HCT116 (cell line): Measurements from ENCODE around the gene VPS37B. TPM values are rescaled to one million over a fixed set of nuclear protein-coding genes. Genes with fewer than 3 reads are reported as not detected.

Experiments used
- ATAC-seq: fragments of 200-7000 bp; cut with Tn5 transposase; 2 replicates; pipeline ENCODE4 v1.9.1; 2020; ENCODE audit warnings: mild to moderate bottlenecking, moderate library complexity
- BruUV-seq: library from RNA; stranded (reverse); fragments of 400-500 nt; replicated peaks from 2 replicates; lab custom pipeline; 2021; lab: Mats Ljungman, UMichigan
- CTCF ChIA-PET: fragments of 300-600 bp; sonication (Branson Sonifier 250); formaldehyde crosslinking; loops from one replicate; lab custom pipeline; 2021; ENCODE audit warnings: antibody characterized with exemption; lab: Charles Lee
- POLR2A ChIA-PET: fragments of 300-600, 350-600 bp; sonication (Branson Sonifier 250); formaldehyde crosslinking; loops from one replicate; lab custom pipeline; 2021; ENCODE audit warnings: antibody characterized with exemption; lab: Charles Lee
- RAD21 ChIA-PET, 2 experiments: fragments of 300-600 bp; sonication (Branson Sonifier 250); formaldehyde crosslinking; loops; one replicate each; lab custom pipeline; 2023; ENCODE audit warnings: low total read pairs in 2 of 2; ENCODE audit not compliant: uncharacterized antibody in 2 of 2, unreplicated experiment in 2 of 2, low non-redundant PET in 1 of 2; lab: Charles Lee
- DNase-seq: peaks from one replicate; pipeline ENCODE4 v3.0.0-alpha.2; 2010; ENCODE audit warnings: low read depth, low spot score
- H2AFZ ChIP-seq: fragments of 200-600 bp; shearing (Covaris generic), sonication (generic); 2 replicates; pipeline ENCODE4 v1.6.1; 2017; ENCODE audit warnings: low read depth, mixed run types, mixed read lengths, antibody characterized with exemption, low read length; ENCODE audit not compliant: poor library complexity, severe bottlenecking
- H3K27ac ChIP-seq: 2 replicates; pipeline ENCODE4 v1.5.1; 2012; ENCODE audit warnings: low read depth, low read length
- H3K27me3 ChIP-seq: fragments of 200-600 bp; sonication (generic); 2 replicates; pipeline ENCODE4 v1.6.1; 2016; ENCODE audit warnings: mixed run types, low read length, mixed read lengths; ENCODE audit not compliant: insufficient read depth
- H3K36me3 ChIP-seq, 2 experiments: fragments of 200-500 bp in 1 of 2; fragments of 200-600 bp in 1 of 2; sonication (Bioruptor generic) in 1 of 2; sonication (generic) in 1 of 2; 2 replicates each; pipeline versions ENCODE4 v1.5.1 to v1.6.1; 2014 to 2016; ENCODE audit warnings: low read length in 2 of 2, inconsistent platforms in 1 of 2, mixed read lengths in 1 of 2, mixed run types in 1 of 2; ENCODE audit not compliant: insufficient read depth in 2 of 2, control insufficient read depth in 1 of 2
- H3K4me1 ChIP-seq, 2 experiments: fragments of 200-600 bp in 1 of 2; sonication (generic) in 1 of 2; 2 replicates each; pipeline versions ENCODE4 v1.5.1 to v1.6.1; 2012 to 2017; ENCODE audit warnings: low read length in 2 of 2, inconsistent platforms in 1 of 2, mild to moderate bottlenecking in 1 of 2, mixed read lengths in 1 of 2, mixed run types in 1 of 2, moderate library complexity in 1 of 2; ENCODE audit not compliant: insufficient read depth in 2 of 2, control insufficient read depth in 1 of 2
- H3K4me2 ChIP-seq: fragments of 200-600 bp; sonication (generic); 2 replicates; pipeline ENCODE4 v1.6.1; 2017; ENCODE audit warnings: mixed run types, low read length, mixed read lengths
- H3K4me3 ChIP-seq, 2 experiments: fragments of 200-600 bp in 1 of 2; sonication (generic) in 1 of 2; replicated peaks in 1 of 2; 2 replicates each; pipeline ENCODE4 v1.5.1; 2011 to 2016; ENCODE audit warnings: low read length in 2 of 2, control low read depth in 1 of 2, low read depth in 1 of 2, mild to moderate bottlenecking in 1 of 2, mixed read lengths in 1 of 2, mixed run types in 1 of 2
- H3K79me2 ChIP-seq: fragments of 200-600 bp; sonication (generic); 2 replicates; pipeline ENCODE4 v1.6.1; 2017; ENCODE audit warnings: mild to moderate bottlenecking, mixed run types, low read length, moderate library complexity, mixed read lengths; ENCODE audit not compliant: insufficient read depth
- H3K9ac ChIP-seq: fragments of 200-600 bp; sonication (generic); 2 replicates; pipeline ENCODE4 v1.6.1; 2016; ENCODE audit warnings: low read length, mixed read lengths
- H3K9me2 ChIP-seq: fragments of 200-600 bp; sonication (generic), shearing (Covaris generic); 2 replicates; pipeline ENCODE4 v1.6.1; 2017; ENCODE audit warnings: mixed run types, mild to moderate bottlenecking, moderate library complexity; ENCODE audit not compliant: insufficient read depth
- H3K9me3 ChIP-seq, 2 experiments: fragments of 200-500 bp in 1 of 2; fragments of 200-600 bp in 1 of 2; sonication (Bioruptor generic) in 1 of 2; sonication (generic) in 1 of 2; 2 replicates each; pipeline ENCODE4 v1.6.1; 2014 to 2017; ENCODE audit warnings: low read length in 2 of 2, mixed read lengths in 2 of 2, inconsistent platforms in 1 of 2, low read depth in 1 of 2, mild to moderate bottlenecking in 1 of 2, mixed run types in 1 of 2, moderate library complexity in 1 of 2; ENCODE audit not compliant: control insufficient read depth in 1 of 2, insufficient read depth in 1 of 2
- H4K20me1 ChIP-seq: fragments of 200-600 bp; sonication (generic), shearing (Covaris generic); 2 replicates; pipeline ENCODE4 v1.6.1; 2017; ENCODE audit warnings: mixed run types, mild to moderate bottlenecking, moderate library complexity; ENCODE audit not compliant: insufficient read depth
- CBX3 ChIP-seq: IDR thresholded peaks from 2 replicates; pipeline ENCODE4 v1.6.1; 2012; ENCODE audit warnings: low read depth
- CEBPB ChIP-seq: IDR thresholded peaks from 2 replicates; pipeline ENCODE4 v1.6.1; 2012; ENCODE audit warnings: low read depth
- ELF1 ChIP-seq: IDR thresholded peaks from 2 replicates; pipeline ENCODE4 v1.6.1; 2012; ENCODE audit warnings: low read depth, borderline replicate concordance
- EZH2 ChIP-seq: fragments of 200-600 bp; sonication (generic); IDR thresholded peaks from 2 replicates; pipeline ENCODE4 v1.6.1; 2017; ENCODE audit warnings: antibody characterized with exemption, mixed run types
- POLR2AphosphoS5 ChIP-seq: IDR thresholded peaks from 2 replicates; pipeline ENCODE4 v1.6.1; 2011; ENCODE audit warnings: mild to moderate bottlenecking, low read depth, low read length, moderate library complexity
- YY1 ChIP-seq: IDR thresholded peaks from 2 replicates; pipeline ENCODE4 v1.6.1; 2011; ENCODE audit warnings: low read length, low read depth, moderate library complexity, mild to moderate bottlenecking; ENCODE audit not compliant: insufficient replicate concordance; ENCODE audit errors: extremely low read depth
- ZFX ChIP-seq: fragments of 450-650 bp; IDR thresholded peaks from 2 replicates; pipeline ENCODE4 v1.6.1; 2017
- intact Hi-C: fragments of 100-400 bp; cut with micrococcal nuclease; formaldehyde crosslinking; loops from 2 replicates; pipeline ENCODE4 v1.10.0; 2022
- total RNA-seq: library from RNA; stranded (reverse); gene quantifications from one replicate; pipeline ENCODE4 v1.2.1, GENCODE V29; 2021; ENCODE audit not compliant: unreplicated experiment
- TF ChIP-seq, protein P1 (sequence below): IDR thresholded peaks from 2 replicates; pipeline ENCODE4 v1.6.1; 2012
- TF ChIP-seq, protein P2 (sequence below), 3 experiments: fragments of 200-600 bp in 1 of 3; sonication (generic) in 1 of 3; IDR thresholded peaks in 2 of 3; conservative IDR thresholded peaks in 1 of 3; 2 replicates each; pipeline ENCODE4 v1.5.1; 2012 to 2017; ENCODE audit warnings: low read depth in 2 of 3, low read length in 2 of 3, antibody characterized with exemption in 1 of 3, borderline replicate concordance in 1 of 3, control low read depth in 1 of 3, mild to moderate bottlenecking in 1 of 3, mixed read lengths in 1 of 3, mixed run types in 1 of 3, moderate library complexity in 1 of 3; ENCODE audit not compliant: insufficient read depth in 1 of 3

The VPS37B gene
- total RNA-seq, 1 experiment from 2014 or later, result 55.0 TPM

DNA sequence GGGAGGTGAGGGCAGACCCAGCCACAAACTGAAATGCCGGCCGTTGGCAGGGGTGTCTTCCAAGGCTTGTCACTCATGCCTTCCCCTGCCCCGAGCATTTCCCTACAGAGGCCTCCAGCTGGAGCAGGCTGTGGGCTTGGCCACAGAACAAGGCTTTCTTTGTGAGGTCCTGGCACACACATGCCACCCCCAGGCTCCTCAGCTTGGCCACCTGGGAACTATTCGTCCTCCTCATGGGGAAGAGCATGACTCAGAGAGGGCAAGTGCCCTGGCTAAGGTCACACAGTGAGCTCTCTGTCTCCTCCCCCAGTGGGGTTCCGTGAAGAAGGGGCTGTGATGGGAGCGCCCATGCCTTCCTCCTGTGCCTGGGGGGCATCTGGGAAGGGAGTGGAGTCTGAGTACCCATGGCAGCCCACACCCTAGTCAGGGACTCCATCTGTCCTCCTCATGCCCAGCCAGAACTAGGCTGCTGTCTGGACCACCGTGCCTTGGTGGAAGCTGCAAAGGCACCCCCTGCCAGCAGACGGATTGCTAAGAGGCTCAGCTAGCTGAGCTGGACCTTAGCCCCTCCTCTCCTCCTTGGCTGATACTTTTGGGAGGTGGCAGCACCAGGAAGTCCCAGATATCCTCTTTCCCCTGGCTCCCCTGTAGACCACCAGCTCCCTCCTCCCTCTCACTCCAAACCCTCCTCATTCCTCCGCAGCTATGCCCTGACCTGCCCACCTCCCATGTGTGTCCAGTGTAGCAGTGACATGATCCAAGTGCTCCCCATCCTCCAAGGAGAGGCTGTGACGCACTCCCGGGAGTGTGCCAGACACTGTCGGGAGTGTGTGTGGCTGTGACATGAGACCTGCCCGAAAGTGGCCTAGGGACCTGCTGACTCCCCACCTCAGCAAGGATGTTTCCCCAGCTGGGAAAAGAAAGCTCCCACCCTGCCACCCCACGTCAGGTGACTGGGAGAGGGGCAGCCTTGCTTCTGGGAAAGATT lies 49.0 kb upstream of the VPS37B start:
- RAD21 ChIA-PET, result no interaction called here
- no peaks in the 10 kb centered on the region for H3K9me2 ChIP-seq
- intact Hi-C loops, result no loop called here
- no peak overlapping the region for H2AFZ ChIP-seq
- no peaks in the 10 kb centered on the region for H3K27me3 ChIP-seq
- CTCF ChIA-PET, result interaction anchor here (3.1 kb wide), 1 partner anchor 85 kb away, joined by 16 read pairs; no protein-coding TSS in a partner anchor
- H3K4me2 ChIP-seq, result peak overlapping the region; percentile 70
- ATAC-seq (peak; percentile 71), DNase-seq (peak; percentile 79)
- peak overlapping the region; percentile 52 for H3K9ac ChIP-seq
- no peaks in the 10 kb centered on the region for H4K20me1 ChIP-seq
- POLR2A ChIA-PET, result interaction anchor here (0.6 to 1.5 kb wide), 5 partner anchors 14 to 62 kb away, joined by 3 to 6 read pairs (median 3); partner anchors contain the start of gene ABCB9
- TF ChIP-seq YY1 (no peak), CBX3 (no peak), ELF1 (no peak), CEBPB (no peak), POLR2AphosphoS5 (0 out of 2 replicates have a peak, but pooled peaks have one; percentile 21), EZH2 (no peak), ZFX (no peak)
- TF ChIP-seq, protein P1, sequence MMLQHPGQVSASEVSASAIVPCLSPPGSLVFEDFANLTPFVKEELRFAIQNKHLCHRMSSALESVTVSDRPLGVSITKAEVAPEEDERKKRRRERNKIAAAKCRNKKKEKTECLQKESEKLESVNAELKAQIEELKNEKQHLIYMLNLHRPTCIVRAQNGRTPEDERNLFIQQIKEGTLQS, result no peak
- TF ChIP-seq, protein P2, sequence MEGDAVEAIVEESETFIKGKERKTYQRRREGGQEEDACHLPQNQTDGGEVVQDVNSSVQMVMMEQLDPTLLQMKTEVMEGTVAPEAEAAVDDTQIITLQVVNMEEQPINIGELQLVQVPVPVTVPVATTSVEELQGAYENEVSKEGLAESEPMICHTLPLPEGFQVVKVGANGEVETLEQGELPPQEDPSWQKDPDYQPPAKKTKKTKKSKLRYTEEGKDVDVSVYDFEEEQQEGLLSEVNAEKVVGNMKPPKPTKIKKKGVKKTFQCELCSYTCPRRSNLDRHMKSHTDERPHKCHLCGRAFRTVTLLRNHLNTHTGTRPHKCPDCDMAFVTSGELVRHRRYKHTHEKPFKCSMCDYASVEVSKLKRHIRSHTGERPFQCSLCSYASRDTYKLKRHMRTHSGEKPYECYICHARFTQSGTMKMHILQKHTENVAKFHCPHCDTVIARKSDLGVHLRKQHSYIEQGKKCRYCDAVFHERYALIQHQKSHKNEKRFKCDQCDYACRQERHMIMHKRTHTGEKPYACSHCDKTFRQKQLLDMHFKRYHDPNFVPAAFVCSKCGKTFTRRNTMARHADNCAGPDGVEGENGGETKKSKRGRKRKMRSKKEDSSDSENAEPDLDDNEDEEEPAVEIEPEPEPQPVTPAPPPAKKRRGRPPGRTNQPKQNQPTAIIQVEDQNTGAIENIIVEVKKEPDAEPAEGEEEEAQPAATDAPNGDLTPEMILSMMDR (IDR thresholded peaks at IDR 0.05 in 2 of 3, conservative IDR thresholded peaks at IDR 0.05 in 1 of 3; ENCODE audit: borderline replicate concordance in 1 of 3, insufficient read depth in 1 of 3, low read depth in 2 of 3, low read length in 2 of 3), result no peak
- no peaks in the 10 kb centered on the region for H3K36me3 ChIP-seq
- no peaks in the 10 kb centered on the region for H3K79me2 ChIP-seq
- no TSS peak for BruUV-seq
- no peaks in the 10 kb centered on the region for H3K9me3 ChIP-seq
- H3K4me3 ChIP-seq, result peak overlapping the region in 1 of 2 experiments; percentile 29; a peak in 1 of 4 replicates
- H3K4me1 ChIP-seq, result peaks cover 72 to 77% of the 10 kb centered on the region in 2 experiments
- H3K27ac ChIP-seq, result peak overlapping the region; percentile 46; the same call in 1 of the 2 replicates
